Measurements from ENCODE around the gene CATSPER3.

DNA sequence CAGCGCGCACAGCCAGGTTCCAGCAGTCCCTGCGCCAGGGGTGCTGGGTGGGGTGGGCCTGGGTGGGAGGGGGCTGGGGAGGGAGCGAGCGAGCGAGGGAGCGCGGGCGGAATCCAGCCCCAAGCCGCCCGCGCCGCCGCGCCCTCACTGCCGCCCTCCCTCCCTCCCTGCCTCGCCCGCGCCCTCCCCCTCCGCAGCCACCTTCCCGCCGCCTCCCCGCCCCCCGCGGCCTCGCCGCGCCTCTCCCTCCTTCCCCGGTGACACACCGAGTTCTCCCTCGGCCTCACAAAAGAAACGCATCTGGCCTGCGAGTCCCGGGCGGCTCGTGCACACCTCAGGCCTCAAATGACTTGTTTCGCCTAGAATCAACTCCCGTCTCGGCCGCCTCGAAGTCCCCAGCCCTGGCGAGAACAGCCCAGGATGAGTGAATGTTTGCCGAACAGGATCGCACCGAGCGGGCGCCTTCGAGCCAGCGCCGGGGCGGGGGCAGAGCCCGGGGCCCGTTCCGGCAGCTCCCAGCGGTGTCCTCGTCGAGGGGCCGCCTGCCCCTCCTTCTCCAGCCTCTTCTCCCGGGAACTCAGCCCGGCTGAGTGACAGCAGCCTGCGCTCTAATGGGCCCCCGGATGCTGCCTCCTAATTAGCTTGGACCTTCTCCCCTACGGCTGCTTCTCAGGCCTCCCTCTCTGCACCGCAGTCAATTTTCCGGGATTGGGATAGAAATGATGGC lies 66.7 kb downstream of the CATSPER3 start:
- TF ChIP-seq, protein P1, sequence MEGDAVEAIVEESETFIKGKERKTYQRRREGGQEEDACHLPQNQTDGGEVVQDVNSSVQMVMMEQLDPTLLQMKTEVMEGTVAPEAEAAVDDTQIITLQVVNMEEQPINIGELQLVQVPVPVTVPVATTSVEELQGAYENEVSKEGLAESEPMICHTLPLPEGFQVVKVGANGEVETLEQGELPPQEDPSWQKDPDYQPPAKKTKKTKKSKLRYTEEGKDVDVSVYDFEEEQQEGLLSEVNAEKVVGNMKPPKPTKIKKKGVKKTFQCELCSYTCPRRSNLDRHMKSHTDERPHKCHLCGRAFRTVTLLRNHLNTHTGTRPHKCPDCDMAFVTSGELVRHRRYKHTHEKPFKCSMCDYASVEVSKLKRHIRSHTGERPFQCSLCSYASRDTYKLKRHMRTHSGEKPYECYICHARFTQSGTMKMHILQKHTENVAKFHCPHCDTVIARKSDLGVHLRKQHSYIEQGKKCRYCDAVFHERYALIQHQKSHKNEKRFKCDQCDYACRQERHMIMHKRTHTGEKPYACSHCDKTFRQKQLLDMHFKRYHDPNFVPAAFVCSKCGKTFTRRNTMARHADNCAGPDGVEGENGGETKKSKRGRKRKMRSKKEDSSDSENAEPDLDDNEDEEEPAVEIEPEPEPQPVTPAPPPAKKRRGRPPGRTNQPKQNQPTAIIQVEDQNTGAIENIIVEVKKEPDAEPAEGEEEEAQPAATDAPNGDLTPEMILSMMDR (IDR thresholded peaks at IDR 0.05; ENCODE audit: insufficient read depth, low read length), result no peak
- 0 out of 2 replicates have a peak, but pooled peaks have one; percentile 24 for TF ChIP-seq POLR2AphosphoS5 (IDR thresholded peaks at IDR 0.05; ENCODE audit: low read depth)
